PC-3 (cell line): ENCODE measurements around the gene INSM1. TPM values are rescaled to one million over a fixed set of nuclear protein-coding genes. Genes with fewer than 3 reads are reported as not detected.

Experiments
- ATAC-seq: fragments of 200-7000 bp; cut with Tn5 transposase; 2 replicates; pipeline ENCODE4 v1.9.1; 2020; ENCODE audit warnings: mild to moderate bottlenecking, moderate library complexity
- BruUV-seq: library from RNA; stranded (reverse); fragments of 400-500 nt; replicated peaks from 2 replicates; lab custom pipeline; 2021; lab: Mats Ljungman, UMichigan
- CTCF ChIA-PET: fragments of 300-600 bp; sonication (Branson Sonifier 250); formaldehyde crosslinking; loops from one replicate; lab custom pipeline; 2022; ENCODE audit warnings: antibody characterized with exemption; lab: Charles Lee
- POLR2A ChIA-PET: fragments of 300-600 bp; sonication (Branson Sonifier 250); formaldehyde crosslinking; loops from one replicate; lab custom pipeline; 2022; ENCODE audit warnings: antibody characterized with exemption; ENCODE audit not compliant: unreplicated experiment; lab: Charles Lee
- DNase-seq: peaks from one replicate; pipeline ENCODE4 v3.0.0-alpha.2; 2015
- H2AFZ ChIP-seq: fragments of 300-600 bp; sonication (generic); 2 replicates; pipeline ENCODE4 v1.6.0; 2016; ENCODE audit warnings: antibody characterized with exemption, low read length
- H3F3A ChIP-seq: fragments of 300-600 bp; sonication (generic); one replicate; pipeline ENCODE4 v1.6.0; 2017; ENCODE audit warnings: antibody characterized with exemption, low read length, control low read depth, mild to moderate bottlenecking; ENCODE audit not compliant: unreplicated experiment
- H3K27ac ChIP-seq: fragments of 300-600 bp; sonication (generic); 2 replicates; pipeline ENCODE4 v1.5.1; 2016; ENCODE audit warnings: mild to moderate bottlenecking, low read length
- H3K27me3 ChIP-seq: fragments of 300-600 bp; sonication (generic); 2 replicates; pipeline ENCODE4 v1.6.1; 2016; ENCODE audit warnings: low read length, mixed read lengths
- H3K36me3 ChIP-seq: fragments of 300-600 bp; sonication (generic); 2 replicates; pipeline ENCODE4 v1.6.1; 2016; ENCODE audit warnings: low read depth, mixed run types, low read length, mixed read lengths
- H3K4me1 ChIP-seq: fragments of 300-600 bp; sonication (generic); 2 replicates; pipeline ENCODE4 v1.5.1; 2016; ENCODE audit warnings: low read length; ENCODE audit not compliant: insufficient read depth
- H3K4me2 ChIP-seq: fragments of 300-600 bp; sonication (generic); 2 replicates; pipeline ENCODE4 v1.6.0; 2016; ENCODE audit warnings: low read length
- H3K4me3 ChIP-seq: fragments of 300-600 bp; sonication (generic); 2 replicates; pipeline ENCODE4 v1.5.1; 2016; ENCODE audit warnings: mild to moderate bottlenecking, low read length, mixed read lengths
- H3K79me2 ChIP-seq: fragments of 300-600 bp; sonication (generic); 2 replicates; pipeline ENCODE4 v1.6.1; 2017; ENCODE audit warnings: low read length, mixed read lengths
- H3K9ac ChIP-seq: fragments of 300-600 bp; sonication (generic); 2 replicates; pipeline ENCODE4 v1.6.0; 2016; ENCODE audit warnings: mild to moderate bottlenecking, low read length
- H3K9me2 ChIP-seq: fragments of 300-600 bp; sonication (generic); replicated peaks from 2 replicates; pipeline ENCODE4 v1.6.1; 2016; ENCODE audit warnings: mixed run types, low read length, mixed read lengths
- H3K9me3 ChIP-seq: fragments of 300-600 bp; sonication (generic); 2 replicates; pipeline ENCODE4 v1.6.1; 2016; ENCODE audit warnings: low read length, mixed read lengths
- H4K20me1 ChIP-seq: fragments of 300-600 bp; sonication (generic); 2 replicates; pipeline ENCODE4 v1.6.1; 2016; ENCODE audit warnings: low read length, mixed read lengths
- EZH2 ChIP-seq: fragments of 300-600 bp; sonication (generic); IDR thresholded peaks from one replicate; pipeline ENCODE4 v1.6.1; 2017; ENCODE audit warnings: antibody characterized with exemption, mild to moderate bottlenecking, low read length; ENCODE audit not compliant: unreplicated experiment
- EZH2phosphoT487 ChIP-seq: fragments of 300-600 bp; sonication (generic); IDR thresholded peaks from 2 replicates; pipeline ENCODE4 v1.6.1; 2018; ENCODE audit warnings: mild to moderate bottlenecking, antibody characterized with exemption, low read length, borderline replicate concordance
- intact Hi-C: fragments of 100-400 bp; cut with micrococcal nuclease; formaldehyde crosslinking; loops from 2 replicates; pipeline ENCODE4 v1.9.0; 2023
- total RNA-seq: library from RNA; depleted of rRNA; stranded (reverse); fragments of >200 nt; gene quantifications from 2 replicates; pipeline ENCODE4 v1.2.3, GENCODE V29; 2014
- TF ChIP-seq, protein P1 (sequence below): fragments of 300-600 bp; sonication (generic); conservative IDR thresholded peaks from 2 replicates; pipeline ENCODE4 v1.5.1; 2017; ENCODE audit warnings: antibody characterized with exemption, low read depth, mild to moderate bottlenecking, low read length

Gene INSM1
- total RNA-seq, 1 experiment from 2014 or later: 0.04 TPM

GRCh38 chr20:20413810-20414281, 45.9 kb downstream of the INSM1 start:
- intact Hi-C loops: no loop called here
- no peaks in the 10 kb centered on the region for H3K36me3 ChIP-seq
- no peaks in the 10 kb centered on the region for H3K79me2 ChIP-seq
- no peak overlapping the region for H3K4me2 ChIP-seq
- no peaks in the 10 kb centered on the region for H3K27me3 ChIP-seq
- H3K9me3 ChIP-seq: no peaks in the 10 kb centered on the region
- no peaks in the 10 kb centered on the region for H3K9me2 ChIP-seq
- H3K27ac ChIP-seq: no peak overlapping the region
- BruUV-seq: no TSS peak
- H3K4me3 ChIP-seq: no peak overlapping the region
- no peaks in the 10 kb centered on the region for H3F3A ChIP-seq
- ATAC-seq (no peak), DNase-seq (no peak)
- H3K9ac ChIP-seq: no peak overlapping the region
- ChIA-PET CTCF (no interaction called here), POLR2A (no interaction called here)
- no peak for TF ChIP-seq EZH2
- H4K20me1 ChIP-seq: no peaks in the 10 kb centered on the region
- no peaks in the 10 kb centered on the region for H3K4me1 ChIP-seq
- no peak overlapping the region for H2AFZ ChIP-seq

- POLR2A ChIA-PET: no interaction called here
- H3K9me2 ChIP-seq: no peaks in the 10 kb centered on the region
- no TSS peak for BruUV-seq
- no peak for TF ChIP-seq EZH2phosphoT487
- no peak for TF ChIP-seq EZH2
- TF ChIP-seq, protein P1, sequence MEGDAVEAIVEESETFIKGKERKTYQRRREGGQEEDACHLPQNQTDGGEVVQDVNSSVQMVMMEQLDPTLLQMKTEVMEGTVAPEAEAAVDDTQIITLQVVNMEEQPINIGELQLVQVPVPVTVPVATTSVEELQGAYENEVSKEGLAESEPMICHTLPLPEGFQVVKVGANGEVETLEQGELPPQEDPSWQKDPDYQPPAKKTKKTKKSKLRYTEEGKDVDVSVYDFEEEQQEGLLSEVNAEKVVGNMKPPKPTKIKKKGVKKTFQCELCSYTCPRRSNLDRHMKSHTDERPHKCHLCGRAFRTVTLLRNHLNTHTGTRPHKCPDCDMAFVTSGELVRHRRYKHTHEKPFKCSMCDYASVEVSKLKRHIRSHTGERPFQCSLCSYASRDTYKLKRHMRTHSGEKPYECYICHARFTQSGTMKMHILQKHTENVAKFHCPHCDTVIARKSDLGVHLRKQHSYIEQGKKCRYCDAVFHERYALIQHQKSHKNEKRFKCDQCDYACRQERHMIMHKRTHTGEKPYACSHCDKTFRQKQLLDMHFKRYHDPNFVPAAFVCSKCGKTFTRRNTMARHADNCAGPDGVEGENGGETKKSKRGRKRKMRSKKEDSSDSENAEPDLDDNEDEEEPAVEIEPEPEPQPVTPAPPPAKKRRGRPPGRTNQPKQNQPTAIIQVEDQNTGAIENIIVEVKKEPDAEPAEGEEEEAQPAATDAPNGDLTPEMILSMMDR: no peak
- H3K9me3 ChIP-seq: no peaks in the 10 kb centered on the region
- ATAC-seq: no peak
- no peaks in the 10 kb centered on the region for H3K27me3 ChIP-seq
- no peak for DNase-seq
- H3F3A ChIP-seq: no peaks in the 10 kb centered on the region
- H3K4me2 ChIP-seq: no peak overlapping the region
- no peak overlapping the region for H2AFZ ChIP-seq
- CTCF ChIA-PET: no interaction called here
- H3K4me1 ChIP-seq: no peaks in the 10 kb centered on the region
- H3K79me2 ChIP-seq: no peaks in the 10 kb centered on the region
- H3K36me3 ChIP-seq: no peaks in the 10 kb centered on the region
- H3K4me3 ChIP-seq: no peak overlapping the region
- no peak overlapping the region for H3K9ac ChIP-seq
- no peaks in the 10 kb centered on the region for H4K20me1 ChIP-seq
- no peak overlapping the region for H3K27ac ChIP-seq
- intact Hi-C loops: no loop called here
These were observed 46.8 kb downstream of the INSM1 start for GRCh38 chr20:20414640-20415220.

- Histone ChIP-seq H3K4me2 (no peak overlapping the region), H3F3A (no peaks in the 10 kb centered on the region), H3K4me1 (no peaks in the 10 kb centered on the region), H3K36me3 (no peaks in the 10 kb centered on the region), H3K9ac (no peak overlapping the region), H3K79me2 (no peaks in the 10 kb centered on the region), H3K9me2 (no peaks in the 10 kb centered on the region), H3K9me3 (no peaks in the 10 kb centered on the region), H3K27ac (no peak overlapping the region), H2AFZ (no peak overlapping the region), H3K27me3 (no peaks in the 10 kb centered on the region), H3K4me3 (no peak overlapping the region), H4K20me1 (no peaks in the 10 kb centered on the region)
- DNase-seq (no peak), ATAC-seq (no peak)
- intact Hi-C loops: no loop called here
- TF ChIP-seq EZH2 (no peak), EZH2phosphoT487 (no peak)
- TF ChIP-seq, protein P1: no peak
- ChIA-PET POLR2A (interaction anchor here (0.8 kb wide), 1 partner anchor 866 kb away, joined by 3 read pairs; no protein-coding TSS in a partner anchor), CTCF (no interaction called here)
- BruUV-seq: no TSS peak
These were observed 47.4 kb downstream of the INSM1 start for GRCh38 chr20:20415321-20415720.
